C1 segment of cervical spinal cord (tissue), 14 donors: ENCODE data around the gene PSMC5.
"Not testable (repeated sequence)": the region's sequence is repeated elsewhere in the genome, so short reads cannot be mapped to it uniquely, and the experiment has no call there.

ENCODE experiments used
- DNase-seq, 14 donors: peaks; one replicate each; lab custom pipeline; 2025; lab: John Stamatoyannopoulos, UW

The PSMC5 gene

DNA sequence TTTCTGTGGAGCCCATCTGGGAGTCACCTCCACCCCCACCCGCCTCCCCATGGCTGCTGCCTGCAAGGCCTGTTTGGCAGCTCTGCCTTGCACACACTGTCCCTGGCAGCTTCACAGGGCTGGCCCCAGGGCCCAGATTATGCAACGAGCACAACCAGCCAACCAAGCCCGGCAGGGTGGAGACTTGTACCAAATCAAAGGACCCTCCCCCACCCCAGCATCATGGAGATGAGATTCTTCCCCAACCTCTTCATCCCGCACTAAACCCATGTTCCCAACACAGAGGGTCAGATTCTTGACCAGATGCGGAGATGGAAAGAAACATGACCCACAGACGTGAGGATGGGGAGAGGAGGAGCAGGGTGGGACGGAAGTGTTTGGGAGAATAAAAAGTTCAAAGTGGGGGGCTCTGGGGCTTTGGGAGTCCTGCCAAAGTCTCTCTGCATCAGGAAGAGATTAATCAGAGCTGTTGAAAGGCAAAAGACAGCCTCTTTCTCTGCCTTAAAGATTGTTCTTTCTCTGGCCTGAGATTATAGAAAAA is 11.5 kb downstream of the PSMC5 start:
- peak; percentile 36 to 98 (median 84) for DNase-seq

DNA sequence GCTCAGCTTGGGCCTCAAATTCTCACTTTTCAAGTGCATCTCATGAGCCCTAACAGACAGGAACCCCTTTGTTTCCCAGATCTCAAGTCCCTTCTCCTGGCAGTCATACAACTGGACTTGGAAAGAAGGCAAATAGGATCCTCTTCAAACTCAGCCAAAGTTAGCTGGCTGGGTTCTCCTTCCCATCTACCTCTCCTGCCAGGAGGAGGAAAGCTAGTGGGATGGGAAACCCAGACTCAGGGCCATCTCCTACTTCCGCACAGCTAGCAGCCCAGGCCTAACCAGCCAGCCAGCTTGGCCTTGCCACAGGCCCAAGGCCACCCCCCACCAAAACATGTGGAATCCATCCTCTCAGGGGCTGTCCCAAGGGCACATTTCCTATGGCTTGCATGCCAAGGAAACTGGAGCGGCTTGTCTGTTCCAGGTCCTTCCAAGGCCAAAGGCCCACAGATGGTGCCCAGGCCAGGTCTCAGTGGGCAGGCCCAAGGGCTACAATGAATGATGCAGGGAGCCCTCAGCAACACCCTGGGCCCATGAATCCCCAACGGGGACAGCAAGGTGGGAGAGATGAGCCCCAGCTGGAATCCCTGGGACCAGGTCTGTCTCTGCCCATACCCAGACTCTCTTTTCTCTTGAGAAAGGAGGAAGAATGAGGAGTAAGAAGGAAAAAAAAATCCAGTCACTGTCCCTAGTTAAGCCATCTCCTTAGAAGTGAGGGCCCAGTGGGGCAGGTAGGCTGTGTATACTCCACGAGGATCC is 13.5 kb downstream of the PSMC5 start:
- DNase-seq: peak in 11 of 14 donors; percentile 7 to 56 (median 27)

DNA sequence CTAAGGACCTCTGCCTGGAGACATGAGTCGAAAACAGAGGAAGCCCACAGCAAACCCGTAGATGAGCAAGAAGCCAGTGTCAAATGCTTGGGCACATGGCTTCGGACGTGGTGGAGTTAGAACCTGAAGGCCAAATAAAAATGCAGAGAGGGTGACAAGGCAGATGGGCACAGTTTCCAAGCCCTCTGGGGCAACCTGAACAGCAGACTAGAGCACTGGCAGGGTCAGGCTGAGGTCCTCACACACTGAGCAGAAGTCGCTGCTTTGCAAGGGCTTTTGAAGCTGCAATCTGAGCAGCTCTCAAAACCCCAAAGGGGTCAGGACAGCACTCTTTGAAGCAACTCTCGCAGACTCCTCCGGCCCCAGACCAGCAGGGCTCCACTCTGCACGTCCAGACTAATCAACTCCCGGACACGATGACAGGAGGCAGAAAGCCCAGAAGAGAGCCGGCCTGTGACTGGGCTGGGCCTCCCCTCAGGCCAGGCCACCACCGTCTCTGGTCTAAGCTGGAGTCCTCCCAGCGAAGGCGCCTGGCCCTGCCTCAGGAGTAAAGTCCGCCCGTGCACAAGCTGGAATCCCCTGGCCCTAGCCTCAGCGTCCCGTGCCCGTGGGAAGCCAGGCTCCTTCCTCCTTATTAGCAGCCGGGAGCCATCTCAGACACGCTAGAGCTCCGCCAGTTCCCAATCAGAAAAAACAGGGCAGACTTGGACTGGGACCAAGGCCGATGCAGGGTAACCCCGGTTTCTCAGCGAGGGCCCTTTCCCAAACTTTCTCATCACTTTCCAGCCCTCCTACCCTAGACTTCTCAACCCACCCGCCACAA is 14.3 kb downstream of the PSMC5 start:
- DNase-seq: peak in 12 of 14 donors; percentile 31 to 77 (median 59)

GRCh38 chr17:63842173-63842539 is 14.9 kb downstream of the PSMC5 start:
- DNase-seq: peak in 4 of 14 donors; percentile 46 to 60 (median 58)

DNA sequence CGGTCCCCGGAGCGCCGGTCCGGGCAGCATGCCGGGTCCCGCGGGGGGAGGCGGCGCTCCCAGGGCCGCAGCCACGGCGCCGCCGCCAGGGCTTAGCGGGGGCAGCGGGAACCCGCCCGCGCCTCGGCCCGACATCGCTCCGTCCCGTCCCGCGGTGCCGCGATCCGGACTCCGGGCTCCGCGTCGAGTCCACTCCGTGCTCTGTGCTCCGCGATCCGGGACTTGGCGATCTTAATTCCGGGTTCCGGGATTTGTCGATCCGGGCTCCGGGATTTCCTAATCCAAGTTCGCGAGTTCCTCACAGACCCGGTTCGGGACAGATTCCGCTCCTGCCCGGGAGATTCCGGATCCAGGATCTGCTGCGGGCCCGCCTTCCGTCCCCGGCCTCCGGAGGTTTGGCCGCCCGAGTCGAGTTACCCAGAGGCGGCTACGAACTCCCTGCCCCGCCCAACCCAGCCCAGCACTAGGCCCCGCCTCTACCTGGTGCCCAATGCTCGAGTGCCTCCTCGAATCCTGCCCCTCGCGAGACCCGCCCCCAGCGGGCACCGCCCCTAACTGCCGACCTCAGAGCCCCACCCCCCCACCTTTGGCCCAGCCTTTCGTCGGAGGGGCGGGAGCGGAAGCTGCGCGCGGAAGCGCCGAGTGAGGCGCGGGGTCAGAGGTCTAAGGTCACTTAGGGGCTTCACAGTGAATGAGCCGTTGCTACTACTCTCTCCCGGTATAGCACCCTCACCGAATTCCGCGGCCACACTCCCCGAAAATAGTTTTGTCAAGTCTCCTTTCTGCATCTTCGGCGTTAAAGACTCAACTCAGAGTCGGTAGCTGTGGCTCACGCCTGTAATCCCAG is 15.5 kb downstream of the PSMC5 start, which contains the start of gene SMARCD2:
Gene SMARCD2 (minus strand): TSS at position 146 of the 847 bp plus-strand sequence. CDS start 11 bp downstream, at position 135.
- DNase-seq: peak; percentile 87 to 100 (median 98)

- peak in 4 of 14 donors; percentile 13 to 34 (median 29) for DNase-seq
Observed at GRCh38 chr17:63843387-63843888, 16.2 kb downstream of the PSMC5 start.

GRCh38 chr17:63843910-63844677 is 16.9 kb downstream of the PSMC5 start:
- peak in 1 of 14 donors; percentile 20 for DNase-seq

- no peak for DNase-seq
Observed at GRCh38 chr17:63845509-63845908, 18.3 kb downstream of the PSMC5 start.

DNA sequence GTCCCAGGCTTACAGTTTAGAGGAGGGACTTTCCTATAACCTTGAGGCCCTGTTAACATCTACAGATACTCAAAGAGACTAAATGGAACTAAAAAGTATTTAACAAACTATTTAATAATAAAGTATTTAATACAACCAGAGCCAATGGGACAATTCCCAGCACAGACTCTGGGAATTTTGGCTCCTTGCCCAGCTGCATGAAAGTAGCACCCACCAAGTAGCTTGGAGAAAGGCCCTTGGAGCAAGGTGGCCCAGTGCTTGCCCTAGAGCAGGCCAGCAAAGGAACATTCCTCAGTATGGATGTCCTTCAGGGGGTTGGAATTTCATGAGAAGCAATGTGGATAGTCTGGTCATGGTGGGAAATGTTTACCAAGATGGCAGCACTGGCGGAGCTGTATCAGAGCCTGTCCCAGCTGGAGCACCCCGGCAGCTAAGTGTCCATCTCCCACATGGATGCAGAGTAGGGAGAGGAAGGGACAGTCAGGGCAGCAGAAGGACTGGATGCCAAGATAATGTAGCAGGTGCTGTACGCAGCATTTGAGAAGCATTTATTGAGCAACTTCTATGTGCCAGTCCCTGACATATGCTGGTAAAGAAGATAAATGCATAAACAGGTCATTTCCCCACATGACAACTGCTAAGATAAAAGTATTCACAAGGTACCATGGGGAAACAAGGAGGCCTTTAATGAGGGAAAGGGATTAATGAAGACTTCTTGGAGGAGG is 20.5 kb downstream of the PSMC5 start:
- DNase-seq: no peak

GRCh38 chr17:63848834-63849689 is 21.8 kb downstream of the PSMC5 start:
- DNase-seq: peak; percentile 24 to 87 (median 80)

GRCh38 chr17:63850401-63850800 is 23.2 kb downstream of the PSMC5 start:
- no peak for DNase-seq

DNA sequence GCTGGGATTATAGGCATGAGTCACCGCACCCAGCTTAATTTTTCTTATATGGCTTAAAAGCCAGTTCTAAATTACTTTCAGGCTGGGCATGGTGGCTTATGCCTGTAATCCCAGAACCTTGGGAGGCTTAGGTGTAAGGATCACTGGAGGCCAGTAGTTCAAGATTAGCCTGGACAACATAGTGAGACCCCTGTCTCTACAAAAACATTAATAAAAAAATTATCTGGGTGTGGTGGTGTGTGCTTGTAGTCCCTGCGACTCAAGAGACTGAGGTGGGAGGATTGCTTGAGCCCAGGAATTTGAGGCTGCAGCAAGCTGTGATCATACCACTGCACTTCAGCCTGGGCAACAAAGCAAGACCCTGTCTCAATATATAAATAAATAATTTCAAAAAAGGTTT is 26.0 kb downstream of the PSMC5 start:
- no peak for DNase-seq

- no peak for DNase-seq
Observed at GRCh38 chr17:63854709-63855108, 27.5 kb downstream of the PSMC5 start.

GRCh38 chr17:63855185-63855584 is 28.0 kb downstream of the PSMC5 start:
- DNase-seq: no peak

- not testable (repeated sequence) for DNase-seq
Observed at GRCh38 chr17:63856425-63856824, 29.2 kb downstream of the PSMC5 start.

GRCh38 chr17:63859257-63859656 is 32.0 kb downstream of the PSMC5 start:
- DNase-seq: no peak

DNA sequence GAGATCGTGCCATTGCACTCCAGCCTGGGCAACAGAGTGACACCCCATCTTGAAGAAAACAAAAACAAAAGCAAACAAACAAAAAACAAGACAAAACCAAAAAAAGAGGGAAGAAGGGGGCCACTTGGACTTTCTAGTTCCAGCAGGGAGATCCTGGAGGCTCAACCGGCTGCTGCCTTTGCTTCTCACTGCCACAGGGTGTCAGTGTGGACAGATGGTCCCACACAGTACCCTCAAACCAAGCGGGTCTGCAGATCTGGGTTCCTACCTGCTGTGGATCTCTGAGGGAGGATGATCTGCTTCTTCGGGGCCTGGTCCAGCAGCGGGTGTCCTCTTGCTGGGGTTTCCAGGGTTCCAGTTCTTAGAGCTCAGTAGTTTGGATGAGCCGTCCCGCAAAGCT is 39.4 kb downstream of the PSMC5 start:
- not testable (repeated sequence) for DNase-seq

DNA sequence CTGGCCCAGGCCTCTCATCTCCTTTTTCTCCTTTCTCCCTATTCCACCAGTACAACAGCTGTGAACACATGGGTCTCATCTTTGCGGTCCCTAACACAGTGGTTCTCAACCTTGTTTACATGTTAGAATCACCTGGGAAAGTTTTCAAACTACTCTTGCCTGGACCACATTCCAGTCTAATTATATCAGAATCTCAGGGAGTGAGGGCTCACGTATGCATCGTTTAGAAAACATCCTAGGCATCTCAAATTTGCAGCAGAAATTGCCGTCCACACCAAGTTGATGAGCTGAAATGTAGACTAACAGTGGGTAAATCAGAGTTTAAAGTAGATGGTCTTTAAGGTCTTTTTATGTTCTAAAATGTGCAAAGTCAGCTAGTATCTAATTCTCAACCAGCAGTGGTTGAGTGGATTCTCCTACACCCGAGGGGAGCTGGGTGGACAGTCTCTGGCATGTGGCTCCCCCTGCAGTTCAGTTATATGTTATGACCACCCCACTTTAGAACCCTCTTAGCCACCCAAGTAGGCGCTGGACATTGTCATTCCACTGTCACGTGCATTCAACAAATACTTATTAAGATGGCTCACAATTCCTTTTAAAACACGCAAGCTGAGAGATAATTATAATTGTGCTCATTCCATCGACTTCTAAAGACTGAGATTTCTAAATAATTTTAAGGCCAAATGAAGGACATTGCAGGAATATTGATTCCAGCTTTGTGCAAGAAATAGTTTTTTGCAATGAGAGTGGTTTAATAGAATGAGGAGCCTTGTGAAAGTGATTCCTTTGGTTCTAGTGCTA is 42.5 kb downstream of the PSMC5 start:
- not testable (repeated sequence) for DNase-seq
